Measurements from ENCODE around the gene HCN3. TPM values are rescaled to one million over a fixed set of nuclear protein-coding genes. Genes with fewer than 3 reads are reported as not detected.

Gene HCN3
- total and polyA plus RNA-seq, 2 donors = 0.76 to 2.6 TPM

- Histone ChIP-seq H3K27me3 (ENCODE audit: control insufficient read depth in 2 of 2, insufficient read depth in 1 of 2, low read length in 1 of 2) (peaks cover 0 to 12% of the 10 kb centered on the region in 2 donors), H3K4me1 (ENCODE audit: control insufficient read depth in 2 of 2, insufficient read depth in 2 of 2, low read length in 2 of 2) (peaks cover 20 to 37% of the 10 kb centered on the region in 2 donors), H3K36me3 (ENCODE audit: control insufficient read depth in 2 of 2, insufficient read depth in 2 of 2, low read length in 1 of 2) (peaks cover 23 to 24% of the 10 kb centered on the region in 2 donors), H3K27ac (ENCODE audit: low read depth in 1 of 2, low read length in 1 of 2) (peak within 1 kb of the TSS; percentile 81 to 92), H3K9me3 (ENCODE audit: control insufficient read depth in 2 of 2, insufficient read depth in 1 of 2, low read length in 1 of 2) (no peaks in the 10 kb centered on the region), H3K4me3 (ENCODE audit: low read length in 2 of 2) (peak within 1 kb of the TSS; percentile 81 to 95)
- WGBS = 19% methylated on average over 61 of the region's 61 CpGs
- DNase-seq (ENCODE audit: low read depth in 6 of 9, low spot score in 9 of 9) = peak in 8 of 9 donors; percentile 80 to 96 (median 90)
These were observed 3.7 kb upstream of the HCN3 start, which contains the start of gene CLK2 for GRCh38 chr1:155273343-155274245. Gene CLK2, minus strand, starts transcription at chr1:155273504. Its CDS starts 2,527 bp downstream, at chr1:155270977.

GRCh38 chr1:155277902-155278688 lies 832 bp downstream of the HCN3 start:
- Histone ChIP-seq H3K4me3 (ENCODE audit: low read length in 2 of 2) (peak overlapping the region; percentile 46 to 64), H3K9me3 (ENCODE audit: control insufficient read depth in 2 of 2, insufficient read depth in 1 of 2, low read length in 1 of 2) (no peaks in the 10 kb centered on the region), H3K27me3 (ENCODE audit: control insufficient read depth in 2 of 2, insufficient read depth in 1 of 2, low read length in 1 of 2) (peaks cover 0 to 19% of the 10 kb centered on the region in 2 donors), H3K4me1 (ENCODE audit: control insufficient read depth in 2 of 2, insufficient read depth in 2 of 2, low read length in 2 of 2) (peaks cover 17 to 33% of the 10 kb centered on the region in 2 donors), H3K36me3 (ENCODE audit: control insufficient read depth in 2 of 2, insufficient read depth in 2 of 2, low read length in 1 of 2) (no peaks in the 10 kb centered on the region), H3K27ac (ENCODE audit: low read depth in 1 of 2, low read length in 1 of 2) (peak overlapping the region in 1 of 2 donors; percentile 32)
- WGBS = 1% methylated on average over 29 of the region's 29 CpGs
- peak in 7 of 9 donors; percentile 45 to 87 (median 78) for DNase-seq (ENCODE audit: low read depth in 6 of 9, low spot score in 9 of 9)

GRCh38 chr1:155278689-155279160 lies 1.5 kb downstream of the HCN3 start:
- Histone ChIP-seq H3K27me3 (ENCODE audit: control insufficient read depth in 2 of 2, insufficient read depth in 1 of 2, low read length in 1 of 2) (peaks cover 0 to 19% of the 10 kb centered on the region in 2 donors), H3K27ac (ENCODE audit: low read depth in 1 of 2, low read length in 1 of 2) (no peak overlapping the region), H3K9me3 (ENCODE audit: control insufficient read depth in 2 of 2, insufficient read depth in 1 of 2, low read length in 1 of 2) (no peaks in the 10 kb centered on the region), H3K4me1 (ENCODE audit: control insufficient read depth in 2 of 2, insufficient read depth in 2 of 2, low read length in 2 of 2) (peaks cover 16 to 29% of the 10 kb centered on the region in 2 donors), H3K4me3 (ENCODE audit: low read length in 2 of 2) (no peak overlapping the region), H3K36me3 (ENCODE audit: control insufficient read depth in 2 of 2, insufficient read depth in 2 of 2, low read length in 1 of 2) (no peaks in the 10 kb centered on the region)
- no peak for DNase-seq (ENCODE audit: low read depth in 6 of 9, low spot score in 9 of 9)
- WGBS = 80% methylated on average over 10 of the region's 10 CpGs

GRCh38 chr1:155279268-155279667 lies 2.0 kb downstream of the HCN3 start:
- Histone ChIP-seq H3K36me3 (ENCODE audit: control insufficient read depth in 2 of 2, insufficient read depth in 2 of 2, low read length in 1 of 2) (no peaks in the 10 kb centered on the region), H3K27me3 (ENCODE audit: control insufficient read depth in 2 of 2, insufficient read depth in 1 of 2, low read length in 1 of 2) (peaks cover 0 to 19% of the 10 kb centered on the region in 2 donors), H3K9me3 (ENCODE audit: control insufficient read depth in 2 of 2, insufficient read depth in 1 of 2, low read length in 1 of 2) (no peaks in the 10 kb centered on the region), H3K4me3 (ENCODE audit: low read length in 2 of 2) (no peak overlapping the region), H3K4me1 (ENCODE audit: control insufficient read depth in 2 of 2, insufficient read depth in 2 of 2, low read length in 2 of 2) (peaks cover 14 to 26% of the 10 kb centered on the region in 2 donors), H3K27ac (ENCODE audit: low read depth in 1 of 2, low read length in 1 of 2) (no peak overlapping the region)
- DNase-seq (ENCODE audit: low read depth in 6 of 9, low spot score in 9 of 9) = no peak
- WGBS = 93% methylated on average over 2 of the region's 2 CpGs

DNA sequence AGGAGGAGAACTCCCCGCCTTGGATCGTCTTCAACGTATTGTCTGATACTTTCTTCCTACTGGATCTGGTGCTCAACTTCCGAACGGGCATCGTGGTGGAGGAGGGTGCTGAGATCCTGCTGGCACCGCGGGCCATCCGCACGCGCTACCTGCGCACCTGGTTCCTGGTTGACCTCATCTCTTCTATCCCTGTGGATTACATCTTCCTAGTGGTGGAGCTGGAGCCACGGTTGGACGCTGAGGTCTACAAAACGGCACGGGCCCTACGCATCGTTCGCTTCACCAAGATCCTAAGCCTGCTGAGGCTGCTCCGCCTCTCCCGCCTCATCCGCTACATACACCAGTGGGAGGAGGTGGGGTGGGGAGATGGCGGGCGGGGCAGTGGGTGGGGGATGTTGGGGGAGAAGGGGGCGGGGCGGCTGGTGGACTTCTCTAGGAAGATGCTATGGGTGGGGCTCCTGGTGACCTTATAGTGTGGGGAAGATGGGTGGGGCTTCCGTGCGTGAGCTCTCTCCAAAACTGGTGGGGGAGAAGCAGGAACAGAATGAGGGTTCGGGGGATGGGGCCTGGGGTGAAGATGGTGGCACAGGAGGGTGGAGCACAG lies 5.3 kb downstream of the HCN3 start:
- Histone ChIP-seq H3K36me3 (ENCODE audit: control insufficient read depth in 2 of 2, insufficient read depth in 2 of 2, low read length in 1 of 2) (no peaks in the 10 kb centered on the region), H3K9me3 (ENCODE audit: control insufficient read depth in 2 of 2, insufficient read depth in 1 of 2, low read length in 1 of 2) (no peaks in the 10 kb centered on the region), H3K27me3 (ENCODE audit: control insufficient read depth in 2 of 2, insufficient read depth in 1 of 2, low read length in 1 of 2) (peaks cover 0 to 14% of the 10 kb centered on the region in 2 donors), H3K4me1 (ENCODE audit: control insufficient read depth in 2 of 2, insufficient read depth in 2 of 2, low read length in 2 of 2) (peaks cover 6 to 13% of the 10 kb centered on the region in 2 donors), H3K27ac (ENCODE audit: low read depth in 1 of 2, low read length in 1 of 2) (no peak overlapping the region), H3K4me3 (ENCODE audit: low read length in 2 of 2) (no peak overlapping the region)
- WGBS = 99% methylated on average over 29 of the region's 29 CpGs
- DNase-seq (ENCODE audit: low read depth in 6 of 9, low spot score in 9 of 9) = no peak

DNA sequence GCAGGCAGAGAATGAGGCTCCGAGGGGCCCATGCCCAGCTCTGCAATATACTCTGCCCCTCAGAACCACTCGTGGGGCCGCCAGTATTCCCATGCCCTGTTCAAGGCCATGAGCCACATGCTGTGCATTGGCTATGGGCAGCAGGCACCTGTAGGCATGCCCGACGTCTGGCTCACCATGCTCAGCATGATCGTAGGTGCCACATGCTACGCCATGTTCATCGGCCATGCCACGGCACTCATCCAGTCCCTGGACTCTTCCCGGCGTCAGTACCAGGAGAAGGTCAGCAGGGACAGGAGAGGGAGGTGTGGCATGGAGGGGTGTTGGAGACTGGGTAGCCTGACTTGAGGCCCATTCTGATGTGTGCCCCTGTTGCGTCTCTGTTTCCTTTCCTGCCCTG lies 7.2 kb downstream of the HCN3 start:
- no peaks in the 10 kb centered on the region for H3K27me3 ChIP-seq (ENCODE audit: control insufficient read depth in 2 of 2, insufficient read depth in 1 of 2, low read length in 1 of 2)
- no peaks in the 10 kb centered on the region for H3K36me3 ChIP-seq (ENCODE audit: control insufficient read depth in 2 of 2, insufficient read depth in 2 of 2, low read length in 1 of 2)
- H3K27ac ChIP-seq (ENCODE audit: low read depth in 1 of 2, low read length in 1 of 2) = no peak overlapping the region
- H3K4me3 ChIP-seq (ENCODE audit: low read length in 2 of 2) = no peak overlapping the region
- WGBS = 98% methylated on average over 12 of the region's 12 CpGs
- H3K9me3 ChIP-seq (ENCODE audit: control insufficient read depth in 2 of 2, insufficient read depth in 1 of 2, low read length in 1 of 2) = no peaks in the 10 kb centered on the region
- H3K4me1 ChIP-seq (ENCODE audit: control insufficient read depth in 2 of 2, insufficient read depth in 2 of 2, low read length in 2 of 2) = no peaks in the 10 kb centered on the region
- DNase-seq (ENCODE audit: low read depth in 6 of 9, low spot score in 9 of 9) = no peak

DNA sequence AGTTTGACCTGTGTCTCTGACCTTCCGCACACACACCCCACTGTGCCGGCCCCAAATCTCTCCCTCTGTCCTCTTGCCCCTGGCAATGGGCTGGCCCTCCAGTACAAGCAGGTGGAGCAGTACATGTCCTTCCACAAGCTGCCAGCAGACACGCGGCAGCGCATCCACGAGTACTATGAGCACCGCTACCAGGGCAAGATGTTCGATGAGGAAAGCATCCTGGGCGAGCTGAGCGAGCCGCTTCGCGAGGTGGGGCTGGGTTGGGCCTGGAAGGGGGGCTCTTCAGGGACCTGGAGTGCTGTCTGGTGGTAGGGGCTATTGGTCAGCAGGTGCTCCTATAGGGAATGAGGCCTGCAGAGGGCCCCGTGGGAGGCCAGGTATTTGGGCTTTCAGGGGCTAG lies 7.8 kb downstream of the HCN3 start:
- Histone ChIP-seq H3K4me3 (ENCODE audit: low read length in 2 of 2) (no peak overlapping the region), H3K4me1 (ENCODE audit: control insufficient read depth in 2 of 2, insufficient read depth in 2 of 2, low read length in 2 of 2) (no peaks in the 10 kb centered on the region), H3K27ac (ENCODE audit: low read depth in 1 of 2, low read length in 1 of 2) (no peak overlapping the region), H3K36me3 (ENCODE audit: control insufficient read depth in 2 of 2, insufficient read depth in 2 of 2, low read length in 1 of 2) (no peaks in the 10 kb centered on the region), H3K27me3 (ENCODE audit: control insufficient read depth in 2 of 2, insufficient read depth in 1 of 2, low read length in 1 of 2) (no peaks in the 10 kb centered on the region), H3K9me3 (ENCODE audit: control insufficient read depth in 2 of 2, insufficient read depth in 1 of 2, low read length in 1 of 2) (no peaks in the 10 kb centered on the region)
- 97% methylated on average over 14 of the region's 14 CpGs for WGBS
- DNase-seq (ENCODE audit: low read depth in 6 of 9, low spot score in 9 of 9) = no peak

- Histone ChIP-seq H3K4me1 (ENCODE audit: control insufficient read depth in 2 of 2, insufficient read depth in 2 of 2, low read length in 2 of 2) (no peaks in the 10 kb centered on the region), H3K9me3 (ENCODE audit: control insufficient read depth in 2 of 2, insufficient read depth in 1 of 2, low read length in 1 of 2) (no peaks in the 10 kb centered on the region), H3K4me3 (ENCODE audit: low read length in 2 of 2) (no peak overlapping the region), H3K36me3 (ENCODE audit: control insufficient read depth in 2 of 2, insufficient read depth in 2 of 2, low read length in 1 of 2) (no peaks in the 10 kb centered on the region), H3K27me3 (ENCODE audit: control insufficient read depth in 2 of 2, insufficient read depth in 1 of 2, low read length in 1 of 2) (no peaks in the 10 kb centered on the region), H3K27ac (ENCODE audit: low read depth in 1 of 2, low read length in 1 of 2) (no peak overlapping the region)
- 98% methylated on average over 18 of the region's 18 CpGs for WGBS
- DNase-seq (ENCODE audit: low read depth in 6 of 9, low spot score in 9 of 9) = no peak
These were observed 8.4 kb downstream of the HCN3 start for GRCh38 chr1:155285631-155286044.
